Activated CD4-positive, CD25-positive, alpha-beta regulatory T cell treated with anti-CD3 and anti-CD28 coated beads, Interleukin-2, amount 50 U/mL, for 16 hours (primary cell): Measurements from ENCODE around the gene GLI3.

Source experiments
- DNase-seq: peaks from one replicate; pipeline ENCODE4 v3.0.0-alpha.2; 2020; ENCODE audit warnings: low read depth, low spot score

The GLI3 gene

GRCh38 chr7:42143711-42144600 lies 93.1 kb downstream of the GLI3 start:
- DNase-seq, result no peak

DNA sequence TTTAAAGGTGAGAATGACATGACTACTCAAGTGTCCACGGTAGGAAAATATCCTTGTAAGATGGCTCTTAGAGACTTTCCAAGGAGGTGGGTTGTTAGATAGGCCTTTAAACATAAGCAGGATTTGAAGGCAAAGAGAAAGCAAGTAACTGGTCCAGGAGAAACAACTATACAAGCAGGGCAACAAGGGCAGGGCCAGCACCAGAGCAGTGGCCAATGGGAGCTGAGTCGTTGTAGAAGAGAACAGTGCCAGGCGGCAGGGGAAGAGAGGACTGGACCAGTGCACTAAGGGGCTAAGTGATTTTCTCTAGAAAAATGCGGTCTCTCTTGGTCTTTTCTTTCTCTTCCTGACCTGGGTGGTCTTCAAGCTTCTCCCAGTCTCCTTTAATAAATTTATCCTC lies 94.9 kb downstream of the GLI3 start:
- DNase-seq, result no peak

DNA sequence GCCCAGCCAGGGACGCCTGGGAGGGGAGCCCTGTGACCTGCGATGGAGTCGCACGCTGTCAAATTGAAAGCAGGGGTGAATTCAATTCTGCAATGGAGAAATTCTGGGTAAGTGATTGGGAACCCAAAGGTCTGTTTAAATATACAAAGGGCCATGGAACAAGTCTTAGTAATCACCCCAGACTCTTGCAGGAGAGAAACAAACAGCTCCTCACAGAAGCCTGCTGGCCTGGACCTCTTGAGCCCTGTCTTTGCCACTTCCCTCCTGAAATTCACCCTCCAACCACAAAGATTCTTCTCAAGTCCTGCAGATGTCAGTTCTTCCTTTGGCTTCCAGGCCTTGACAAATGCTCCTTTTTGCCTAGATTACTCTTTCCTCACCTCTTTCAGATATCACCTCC lies 97.3 kb downstream of the GLI3 start:
- DNase-seq, result no peak

- DNase-seq, result no peak
These were observed 98.3 kb downstream of the GLI3 start for GRCh38 chr7:42138691-42139090.

DNA sequence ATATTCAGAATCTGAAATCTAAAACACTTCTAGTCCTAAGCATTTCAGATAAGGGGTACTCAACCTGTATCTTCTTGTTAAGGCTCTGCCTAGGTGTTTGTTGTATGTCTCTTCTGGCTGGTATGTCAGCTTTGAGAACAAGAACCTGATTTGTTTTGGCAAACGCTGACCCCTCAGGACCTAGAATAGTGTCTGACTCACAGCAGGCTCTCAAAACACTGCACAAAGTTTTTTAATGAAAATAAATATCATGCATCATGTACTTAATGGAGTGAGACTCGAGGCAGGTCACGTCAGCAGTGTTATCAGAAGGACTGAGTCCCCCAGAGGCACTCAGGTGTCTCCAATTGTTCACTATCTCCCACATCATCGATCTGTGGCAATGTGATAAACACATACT lies 99.1 kb downstream of the GLI3 start:
- no peak for DNase-seq

- DNase-seq, result no peak
These were observed 99.6 kb downstream of the GLI3 start for GRCh38 chr7:42137431-42137830.

DNA sequence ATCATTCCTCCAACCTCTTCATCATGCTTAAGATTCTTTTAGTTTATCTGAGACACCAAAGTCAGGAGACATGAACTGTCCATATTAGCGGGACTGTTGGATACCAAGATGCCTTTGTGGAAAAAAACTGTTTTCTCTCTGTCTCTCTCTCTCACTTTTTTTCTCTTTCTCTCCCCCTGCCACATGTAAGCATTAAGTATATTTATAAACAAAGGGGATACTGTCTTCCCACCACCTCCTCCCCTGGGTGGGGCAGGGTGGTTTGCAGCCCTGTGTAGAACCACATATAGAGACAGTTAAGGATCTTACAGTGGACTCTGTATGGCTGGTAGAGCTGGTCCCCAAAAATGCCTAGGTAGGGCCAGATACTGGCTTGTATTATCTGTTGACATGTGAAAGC lies 101.3 kb downstream of the GLI3 start:
- no peak for DNase-seq

- DNase-seq, result no peak
These were observed 102.6 kb downstream of the GLI3 start for GRCh38 chr7:42134276-42134876.

DNA sequence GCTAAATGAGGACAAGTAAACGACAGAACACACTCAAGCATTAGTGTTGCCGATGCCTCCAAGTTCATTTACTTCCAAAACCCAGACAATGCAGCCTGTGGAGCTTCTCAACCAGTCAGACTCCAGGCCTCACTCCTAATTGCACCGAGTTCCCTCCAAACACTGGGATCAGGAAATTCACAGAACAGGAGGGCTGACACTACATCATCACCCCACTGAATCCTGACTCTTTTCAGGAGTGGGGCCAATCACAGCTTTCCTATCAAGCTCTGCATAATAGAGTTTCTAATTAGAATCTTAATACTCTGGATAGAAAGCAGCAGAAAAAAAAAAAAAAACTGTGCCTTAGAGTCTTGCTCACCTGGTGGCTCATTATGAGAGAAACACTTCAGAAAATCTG lies 103.7 kb downstream of the GLI3 start:
- DNase-seq, result no peak

- no peak for DNase-seq
These were observed 108.3 kb downstream of the GLI3 start for GRCh38 chr7:42128703-42129102.

GRCh38 chr7:42127232-42127622 lies 109.8 kb downstream of the GLI3 start:
- no peak for DNase-seq

GRCh38 chr7:42126475-42127231 lies 110.4 kb downstream of the GLI3 start:
- no peak for DNase-seq

DNA sequence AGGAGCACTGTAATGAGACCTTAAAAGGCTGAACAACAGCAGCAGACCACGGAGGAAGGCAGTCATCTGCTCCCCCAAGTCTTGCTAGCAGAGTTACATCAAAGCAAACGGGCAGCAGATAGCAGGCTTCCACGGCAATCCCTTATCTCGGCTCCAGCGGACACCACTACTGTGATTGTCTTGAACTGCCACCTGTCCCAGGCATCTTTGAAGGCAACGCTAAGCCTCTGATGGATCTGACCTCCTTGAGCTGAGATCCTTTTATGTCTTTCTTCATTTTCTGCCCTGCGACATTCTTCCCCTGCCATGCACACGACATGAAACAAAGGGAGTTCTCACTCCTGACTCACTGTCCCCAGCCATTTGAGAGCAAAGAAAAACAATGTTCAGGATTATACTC lies 111.7 kb downstream of the GLI3 start:
- DNase-seq, result no peak

DNA sequence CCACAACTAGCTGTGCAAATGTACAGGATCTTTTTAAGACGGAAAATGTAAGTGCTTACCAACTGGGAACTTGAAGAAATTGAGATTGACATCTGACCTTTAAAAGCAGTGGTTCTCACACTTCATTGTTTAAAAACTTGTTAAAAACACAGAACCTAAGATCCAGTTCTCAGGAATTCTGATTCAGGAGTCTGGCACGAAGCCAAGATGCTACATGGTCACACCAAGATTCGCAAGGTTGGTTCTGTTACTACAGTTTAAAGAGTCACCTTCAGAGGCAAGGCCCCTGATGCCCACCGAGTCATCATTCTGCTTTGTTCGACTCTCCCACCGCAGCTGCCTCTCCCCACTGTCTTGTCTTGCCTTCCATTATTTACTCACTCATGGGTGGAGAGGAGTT lies 113.3 kb downstream of the GLI3 start:
- DNase-seq, result no peak

- no peak for DNase-seq
These were observed 116.8 kb downstream of the GLI3 start for GRCh38 chr7:42120191-42120590.

DNA sequence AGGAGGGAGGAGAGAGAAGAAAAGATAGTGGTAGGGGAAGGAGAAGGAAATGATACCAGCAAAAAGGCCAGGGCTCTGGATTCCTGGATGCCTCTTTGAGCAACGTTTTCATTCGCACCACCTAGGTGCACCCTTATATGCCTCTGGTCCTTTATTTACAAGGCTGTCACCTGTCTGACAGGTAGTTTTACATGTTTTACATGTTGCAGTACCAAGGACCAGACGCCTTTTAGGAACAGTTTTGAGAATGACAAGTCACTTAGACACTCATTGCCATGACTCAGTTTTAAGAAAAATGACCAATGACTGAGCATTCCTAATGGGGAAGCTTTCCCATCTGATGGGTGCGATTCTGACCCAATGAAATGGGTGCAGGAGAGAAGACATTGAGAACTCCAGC lies 119.8 kb downstream of the GLI3 start:
- DNase-seq, result no peak

DNA sequence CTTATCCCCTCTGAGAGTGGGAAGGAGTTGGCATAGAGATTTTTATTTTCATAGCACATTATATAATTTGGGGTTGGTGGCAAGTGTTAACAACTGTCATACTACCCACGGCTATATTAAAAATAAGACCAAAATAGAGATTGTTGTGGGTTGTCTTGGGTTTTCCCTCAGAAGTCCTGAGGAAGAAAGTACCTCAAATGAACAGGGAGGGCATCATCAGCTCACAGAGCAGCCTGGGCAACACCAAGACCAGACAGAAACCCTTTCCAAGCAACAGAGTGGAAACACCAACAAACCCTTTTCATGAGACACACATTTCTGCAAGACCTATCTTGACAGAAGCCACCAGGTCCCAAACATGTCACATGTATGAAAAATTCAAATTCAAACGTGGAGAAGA lies 121.2 kb downstream of the GLI3 start:
- no peak for DNase-seq

GRCh38 chr7:42110333-42110732 lies 126.7 kb downstream of the GLI3 start:
- DNase-seq, result no peak

DNA sequence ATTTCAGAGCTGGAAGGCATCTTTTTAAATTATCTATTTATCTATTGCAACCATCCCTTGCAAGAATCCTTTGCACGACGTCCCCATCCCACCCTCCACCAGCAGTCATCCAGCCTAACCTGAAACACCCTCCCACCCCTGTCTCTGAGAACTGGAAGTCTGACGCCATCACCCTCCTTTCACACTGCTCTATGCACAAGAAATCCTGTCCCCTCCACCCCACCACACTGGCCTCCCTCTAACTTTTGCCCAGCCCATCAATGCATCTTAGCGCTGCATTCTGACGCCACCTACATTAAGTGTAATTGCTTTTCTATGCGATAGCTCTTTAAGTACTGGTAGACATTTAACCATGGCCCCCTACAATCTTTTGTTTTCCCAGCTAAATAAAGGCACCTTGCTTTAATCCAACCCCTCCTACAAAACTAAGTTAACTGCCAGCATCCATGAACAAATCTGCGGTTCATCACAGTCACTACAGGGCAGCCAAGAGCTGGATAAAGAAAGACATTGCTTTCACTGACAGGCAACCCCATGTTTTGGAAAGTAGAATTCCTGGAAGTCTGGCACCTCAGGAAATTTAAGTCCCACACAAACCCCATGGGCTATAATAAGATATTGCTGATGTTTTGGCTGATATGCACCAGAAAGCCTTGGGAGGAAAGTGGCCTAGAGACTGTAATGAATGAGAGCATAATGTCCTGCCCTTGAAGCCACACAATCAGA lies 128.0 kb downstream of the GLI3 start:
- DNase-seq, result no peak

- no peak for DNase-seq
These were observed 129.3 kb downstream of the GLI3 start for GRCh38 chr7:42107484-42108240.

DNA sequence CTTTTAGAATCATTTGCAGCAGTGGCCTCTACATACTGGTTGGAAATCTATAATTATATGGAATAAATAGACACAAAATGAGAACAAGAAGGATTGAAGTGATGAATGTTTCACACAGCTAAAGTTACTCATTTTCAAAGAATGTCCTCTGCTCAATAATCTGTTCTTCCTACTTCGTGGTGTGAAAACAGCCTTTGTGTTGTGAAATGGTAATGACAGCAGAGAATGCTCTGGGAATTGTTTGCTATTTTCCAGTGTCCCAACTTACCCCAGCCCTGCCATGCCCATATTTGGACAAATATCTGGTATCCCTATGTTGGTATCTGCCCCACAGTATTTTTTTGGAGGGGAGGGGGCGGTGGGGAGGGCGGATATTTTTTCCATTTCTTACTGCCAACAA lies 130.4 kb downstream of the GLI3 start:
- no peak for DNase-seq
